GM12865 (cell line): ENCODE results near the gene WDR27.

Experiments
- DNase-seq: peaks from one replicate; pipeline ENCODE4 v3.0.0; 2010; ENCODE audit warnings: low read depth
- H3K4me3 ChIP-seq: 2 replicates; pipeline ENCODE4 v1.5.1; 2011; ENCODE audit warnings: mild to moderate bottlenecking, low read depth, low read length, control low read depth
- TF ChIP-seq, protein P1 (sequence below): IDR thresholded peaks from 2 replicates; pipeline ENCODE4 v1.5.1; 2011; ENCODE audit warnings: low read length, control low read depth, low read depth, inconsistent platforms; ENCODE audit not compliant: insufficient read depth; ENCODE audit errors: missing control alignments

WDR27 gene

DNA sequence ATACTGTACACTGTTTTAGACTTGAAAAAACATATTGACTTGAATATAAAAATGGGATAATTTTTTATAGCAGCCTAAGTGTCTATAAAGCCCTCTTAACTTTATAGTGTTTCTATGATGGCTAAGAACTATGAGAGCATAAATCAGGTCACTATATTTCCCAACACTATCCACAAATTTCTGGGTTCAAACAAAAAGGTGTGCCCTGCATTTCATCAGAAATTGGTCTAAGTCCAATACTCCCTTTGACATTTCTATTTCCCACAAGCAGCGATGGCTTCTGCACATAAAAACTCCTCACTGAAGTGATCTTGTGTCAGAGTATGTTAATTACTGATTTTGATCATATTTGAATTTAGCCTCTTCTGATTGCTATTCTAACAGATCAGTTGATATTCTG lies 143.9 kb downstream of the WDR27 start:
- no peak for DNase-seq
- TF ChIP-seq, protein P1, sequence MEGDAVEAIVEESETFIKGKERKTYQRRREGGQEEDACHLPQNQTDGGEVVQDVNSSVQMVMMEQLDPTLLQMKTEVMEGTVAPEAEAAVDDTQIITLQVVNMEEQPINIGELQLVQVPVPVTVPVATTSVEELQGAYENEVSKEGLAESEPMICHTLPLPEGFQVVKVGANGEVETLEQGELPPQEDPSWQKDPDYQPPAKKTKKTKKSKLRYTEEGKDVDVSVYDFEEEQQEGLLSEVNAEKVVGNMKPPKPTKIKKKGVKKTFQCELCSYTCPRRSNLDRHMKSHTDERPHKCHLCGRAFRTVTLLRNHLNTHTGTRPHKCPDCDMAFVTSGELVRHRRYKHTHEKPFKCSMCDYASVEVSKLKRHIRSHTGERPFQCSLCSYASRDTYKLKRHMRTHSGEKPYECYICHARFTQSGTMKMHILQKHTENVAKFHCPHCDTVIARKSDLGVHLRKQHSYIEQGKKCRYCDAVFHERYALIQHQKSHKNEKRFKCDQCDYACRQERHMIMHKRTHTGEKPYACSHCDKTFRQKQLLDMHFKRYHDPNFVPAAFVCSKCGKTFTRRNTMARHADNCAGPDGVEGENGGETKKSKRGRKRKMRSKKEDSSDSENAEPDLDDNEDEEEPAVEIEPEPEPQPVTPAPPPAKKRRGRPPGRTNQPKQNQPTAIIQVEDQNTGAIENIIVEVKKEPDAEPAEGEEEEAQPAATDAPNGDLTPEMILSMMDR: no peak
- no peak overlapping the region for H3K4me3 ChIP-seq

DNA sequence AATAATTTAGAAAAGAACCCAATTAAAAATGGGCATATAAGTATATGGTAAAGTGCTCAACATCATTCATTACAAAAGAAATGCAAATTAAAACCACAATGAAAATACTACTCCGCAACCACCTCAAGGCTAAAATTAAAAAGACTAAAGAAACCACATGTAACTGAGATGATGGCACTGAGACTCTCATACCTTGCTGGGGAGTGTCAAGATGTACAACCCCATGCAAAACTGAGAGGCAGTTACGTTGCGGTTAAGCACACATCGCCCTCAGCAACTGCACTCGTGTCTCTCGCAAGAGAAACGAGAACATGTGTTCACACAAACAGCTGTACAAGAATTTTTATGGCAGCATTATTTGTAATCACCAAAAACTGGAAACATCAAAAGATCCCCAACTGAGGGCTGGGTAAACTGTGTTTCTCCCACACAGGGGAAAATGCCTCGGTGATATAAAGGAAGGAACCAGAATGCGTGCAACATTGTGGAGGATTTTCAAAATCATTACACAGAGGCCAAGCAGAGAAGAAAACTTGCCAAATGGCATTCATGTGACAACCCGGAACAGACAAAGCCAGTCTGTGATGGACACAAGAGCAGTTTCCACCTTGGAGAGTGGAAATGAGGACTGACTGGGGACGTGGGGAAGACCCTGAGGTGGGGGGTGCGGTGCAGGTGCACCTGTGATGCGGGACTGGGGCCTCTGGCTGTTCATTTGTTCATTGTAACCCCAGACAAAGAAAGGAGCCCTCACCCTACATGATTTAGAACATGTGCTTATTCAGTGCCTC lies 144.9 kb downstream of the WDR27 start:
- TF ChIP-seq, protein P1: no peak
- peak; percentile 94 for DNase-seq
- no peak overlapping the region for H3K4me3 ChIP-seq

DNA sequence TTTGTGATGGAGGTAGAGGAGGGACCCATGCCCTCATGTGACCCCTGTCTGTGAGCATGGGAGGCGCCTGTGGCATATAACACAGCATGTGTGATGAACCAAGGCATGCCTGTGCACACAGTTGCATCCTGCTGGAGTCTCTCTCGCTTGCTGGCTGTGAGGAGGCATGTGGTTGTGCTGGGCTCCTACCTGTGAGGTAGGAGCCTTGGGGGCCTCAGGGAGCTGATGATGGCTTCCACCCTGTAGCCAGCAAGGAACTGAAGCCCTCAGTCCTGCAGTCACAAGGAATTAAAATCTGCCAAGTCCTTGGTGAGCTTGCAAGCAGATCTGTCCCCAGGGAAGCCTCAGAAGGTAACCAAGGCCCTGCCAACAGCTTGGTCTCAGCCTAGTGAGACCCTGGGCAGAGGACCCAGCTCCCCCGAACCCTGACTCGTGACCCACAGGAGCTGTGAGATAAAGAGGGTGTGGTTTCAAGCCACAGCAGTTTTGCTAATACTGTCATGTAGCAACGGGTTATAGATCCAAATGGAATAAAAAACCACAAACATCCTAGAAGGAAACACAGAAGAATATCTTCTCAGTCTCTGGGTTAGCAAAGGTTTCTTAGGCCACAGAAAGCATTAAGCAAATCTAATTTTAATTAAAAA lies 145.7 kb downstream of the WDR27 start:
- peak; percentile 15 for DNase-seq
- TF ChIP-seq, protein P1: no peak
- no peak overlapping the region for H3K4me3 ChIP-seq

DNA sequence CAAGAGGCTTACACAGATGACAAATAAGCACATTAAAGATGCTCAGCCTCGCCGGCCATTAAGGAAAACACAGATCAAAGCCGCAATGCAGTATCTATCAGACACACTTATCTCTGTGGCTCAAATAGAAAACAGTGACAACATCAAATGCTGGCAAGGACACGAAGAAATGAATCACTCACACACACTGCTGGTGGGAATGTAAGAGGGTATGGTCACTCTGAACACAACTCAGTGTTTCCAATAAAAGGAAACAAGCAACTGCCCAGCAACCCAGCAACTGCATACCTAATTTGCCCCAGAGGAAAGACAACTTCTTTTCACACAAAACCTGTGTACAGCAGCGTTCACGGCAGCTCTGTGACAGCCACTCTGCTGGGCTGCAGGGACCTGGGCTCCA lies 155.8 kb downstream of the WDR27 start:
- no peak overlapping the region for H3K4me3 ChIP-seq
- TF ChIP-seq, protein P1: no peak
- no peak for DNase-seq

DNA sequence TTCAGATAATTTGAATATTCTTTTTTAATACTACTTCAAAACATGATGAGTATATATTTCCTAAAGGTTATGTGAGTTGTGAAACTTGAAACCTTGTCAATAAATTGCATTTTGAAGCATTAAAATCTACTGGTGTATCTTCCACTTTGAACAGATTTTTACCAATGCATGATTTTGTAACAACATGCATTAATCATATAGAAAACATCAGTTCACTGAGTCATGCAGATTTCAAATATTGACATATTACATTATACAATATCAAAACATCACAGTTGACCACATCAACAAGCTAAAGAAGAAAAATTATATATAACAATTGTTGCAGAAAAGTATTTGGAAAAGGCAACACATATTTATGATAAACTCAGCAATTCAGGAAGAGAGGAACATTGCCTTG lies 158.1 kb downstream of the WDR27 start:
- no peak for DNase-seq
- H3K4me3 ChIP-seq: no peak overlapping the region
- TF ChIP-seq, protein P1: no peak

DNA sequence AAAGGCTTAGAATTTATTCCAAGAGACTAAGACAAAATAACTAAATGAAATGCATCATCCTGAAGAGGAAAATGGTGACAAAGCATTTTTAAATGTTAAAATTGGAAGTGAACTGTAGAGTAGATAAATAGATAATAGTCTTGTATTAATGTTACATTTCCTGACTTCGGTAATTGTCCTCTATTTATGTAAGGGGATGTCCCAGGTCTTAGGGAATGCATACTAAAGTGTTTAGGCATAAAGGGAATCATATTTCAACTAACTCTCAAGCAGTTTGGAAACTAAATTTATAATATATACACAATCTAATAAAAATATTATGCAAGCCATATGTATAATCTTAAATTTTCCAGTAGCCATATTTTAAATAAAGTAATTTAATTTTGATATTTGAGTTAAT lies 159.3 kb downstream of the WDR27 start:
- H3K4me3 ChIP-seq: no peak overlapping the region
- DNase-seq: no peak
- TF ChIP-seq, protein P1: no peak
